NOMO-1 treated with DMSO at 0.1 percent for 48 hours (cell line): Measurements from ENCODE around the gene PIK3IP1.

Experiments used
- DNase-seq: peaks from one replicate; lab custom pipeline; 2025; ENCODE audit not compliant: unreplicated experiment; lab: John Stamatoyannopoulos, UW

PIK3IP1 gene

GRCh38 chr22:31279821-31280505, 12.3 kb downstream of the PIK3IP1 start:
- DNase-seq: no peak

DNA sequence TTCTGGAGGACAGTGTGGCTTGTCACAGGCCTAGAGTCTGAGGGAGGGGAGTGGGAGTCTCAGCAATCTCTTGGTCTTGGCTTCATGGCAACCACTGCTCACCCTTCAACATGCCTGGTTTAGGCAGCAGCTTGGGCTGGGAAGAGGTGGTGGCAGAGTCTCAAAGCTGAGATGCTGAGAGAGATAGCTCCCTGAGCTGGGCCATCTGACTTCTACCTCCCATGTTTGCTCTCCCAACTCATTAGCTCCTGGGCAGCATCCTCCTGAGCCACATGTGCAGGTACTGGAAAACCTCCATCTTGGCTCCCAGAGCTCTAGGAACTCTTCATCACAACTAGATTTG, 13.0 kb downstream of the PIK3IP1 start:
- DNase-seq: no peak

DNA sequence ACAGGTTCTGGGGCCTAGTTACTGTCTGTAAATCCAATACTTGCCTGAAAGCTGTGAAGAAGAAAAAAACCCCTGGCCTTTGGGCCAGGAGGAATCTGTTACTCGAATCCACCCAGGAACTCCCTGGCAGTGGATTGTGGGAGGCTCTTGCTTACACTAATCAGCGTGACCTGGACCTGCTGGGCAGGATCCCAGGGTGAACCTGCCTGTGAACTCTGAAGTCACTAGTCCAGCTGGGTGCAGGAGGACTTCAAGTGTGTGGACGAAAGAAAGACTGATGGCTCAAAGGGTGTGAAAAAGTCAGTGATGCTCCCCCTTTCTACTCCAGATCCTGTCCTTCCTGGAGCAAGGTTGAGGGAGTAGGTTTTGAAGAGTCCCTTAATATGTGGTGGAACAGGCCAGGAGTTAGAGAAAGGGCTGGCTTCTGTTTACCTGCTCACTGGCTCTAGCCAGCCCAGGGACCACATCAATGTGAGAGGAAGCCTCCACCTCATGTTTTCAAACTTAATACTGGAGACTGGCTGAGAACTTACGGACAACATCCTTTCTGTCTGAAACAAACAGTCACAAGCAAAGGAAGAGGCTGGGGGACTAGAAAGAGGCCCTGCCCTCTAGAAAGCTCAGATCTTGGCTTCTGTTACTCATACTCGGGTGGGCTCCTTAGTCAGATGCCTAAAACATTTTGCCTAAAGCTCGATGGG, 13.5 kb downstream of the PIK3IP1 start:
- DNase-seq: no peak

DNA sequence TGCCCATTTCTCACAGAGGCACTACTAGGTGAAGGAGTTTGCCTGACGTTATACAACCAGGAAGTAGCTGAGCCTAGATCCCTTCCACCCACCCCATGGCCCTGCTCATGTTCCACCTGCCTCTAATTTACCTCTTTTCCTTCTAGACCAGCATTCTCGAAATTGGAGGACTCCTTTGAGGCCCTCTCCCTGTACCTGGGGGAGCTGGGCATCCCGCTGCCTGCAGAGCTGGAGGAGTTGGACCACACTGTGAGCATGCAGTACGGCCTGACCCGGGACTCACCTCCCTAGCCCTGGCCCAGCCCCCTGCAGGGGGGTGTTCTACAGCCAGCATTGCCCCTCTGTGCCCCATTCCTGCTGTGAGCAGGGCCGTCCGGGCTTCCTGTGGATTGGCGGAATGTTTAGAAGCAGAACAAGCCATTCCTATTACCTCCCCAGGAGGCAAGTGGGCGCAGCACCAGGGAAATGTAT, 14.1 kb downstream of the PIK3IP1 start:
- no peak for DNase-seq

DNA sequence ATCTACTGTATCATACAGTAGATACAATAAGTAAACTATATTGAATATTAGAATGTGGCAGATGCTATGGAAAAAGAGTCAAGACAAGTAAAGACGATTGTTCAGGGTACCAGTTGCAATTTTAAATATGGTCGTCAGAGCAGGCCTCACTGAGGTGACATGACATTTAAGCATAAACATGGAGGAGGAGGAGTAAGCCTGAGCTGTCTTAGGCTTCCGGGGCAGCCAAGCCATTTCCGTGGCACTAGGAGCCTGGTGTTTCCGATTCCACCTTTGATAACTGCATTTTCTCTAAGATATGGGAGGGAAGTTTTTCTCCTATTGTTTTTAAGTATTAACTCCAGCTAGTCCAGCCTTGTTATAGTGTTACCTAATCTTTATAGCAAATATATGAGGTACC, 14.5 kb downstream of the PIK3IP1 start:
- DNase-seq: no peak

DNA sequence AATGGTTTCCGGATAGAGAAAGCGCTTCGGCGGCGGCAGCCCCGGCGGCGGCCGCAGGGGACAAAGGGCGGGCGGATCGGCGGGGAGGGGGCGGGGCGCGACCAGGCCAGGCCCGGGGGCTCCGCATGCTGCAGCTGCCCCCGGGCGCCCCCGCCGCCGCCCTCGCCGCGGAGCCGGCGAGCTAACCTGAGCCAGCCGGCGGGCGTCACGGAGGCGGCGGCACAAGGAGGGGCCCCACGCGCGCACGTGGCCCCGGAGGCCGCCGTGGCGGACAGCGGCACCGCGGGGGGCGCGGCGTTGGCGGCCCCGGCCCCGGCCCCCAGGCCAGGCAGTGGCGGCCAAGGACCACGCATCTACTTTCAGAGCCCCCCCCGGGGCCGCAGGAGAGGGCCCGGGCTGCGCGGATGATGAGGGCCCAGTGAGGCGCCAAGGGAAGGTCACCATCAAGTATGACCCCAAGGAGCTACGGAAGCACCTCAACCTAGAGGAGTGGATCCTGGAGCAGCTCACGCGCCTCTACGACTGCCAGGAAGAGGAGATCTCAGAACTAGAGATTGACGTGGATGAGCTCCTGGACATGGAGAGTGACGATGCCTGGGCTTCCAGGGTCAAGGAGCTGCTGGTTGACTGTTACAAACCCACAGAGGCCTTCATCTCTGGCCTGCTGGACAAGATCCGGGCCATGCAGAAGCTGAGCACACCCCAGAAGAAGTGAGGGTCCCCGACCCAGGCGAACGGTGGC, 15.7 kb downstream of the PIK3IP1 start:
- no peak for DNase-seq

- DNase-seq: no peak
These were observed 16.7 kb downstream of the PIK3IP1 start for GRCh38 chr22:31275576-31275975.

- no peak for DNase-seq
These were observed 17.3 kb downstream of the PIK3IP1 start for GRCh38 chr22:31275018-31275417.

DNA sequence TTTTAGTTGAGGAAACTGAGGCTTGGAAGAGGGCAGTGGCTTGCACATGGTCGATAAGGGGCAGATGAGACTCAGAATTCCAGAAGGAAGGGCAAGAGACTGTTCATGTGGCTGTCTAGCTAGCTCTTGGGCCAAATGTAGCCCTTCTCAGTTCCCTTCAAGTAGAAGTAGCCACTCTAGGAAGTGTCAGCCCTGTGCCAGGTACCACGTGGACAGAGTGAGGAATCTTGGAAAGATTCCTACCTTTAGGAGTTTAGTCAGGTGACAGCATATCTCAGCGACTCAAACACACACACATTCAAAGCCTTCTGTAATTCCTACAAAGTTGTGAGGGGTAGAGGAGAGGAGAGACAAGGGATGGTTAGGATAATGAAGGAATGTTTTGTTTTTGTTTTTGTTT, 18.3 kb downstream of the PIK3IP1 start:
- DNase-seq: no peak

DNA sequence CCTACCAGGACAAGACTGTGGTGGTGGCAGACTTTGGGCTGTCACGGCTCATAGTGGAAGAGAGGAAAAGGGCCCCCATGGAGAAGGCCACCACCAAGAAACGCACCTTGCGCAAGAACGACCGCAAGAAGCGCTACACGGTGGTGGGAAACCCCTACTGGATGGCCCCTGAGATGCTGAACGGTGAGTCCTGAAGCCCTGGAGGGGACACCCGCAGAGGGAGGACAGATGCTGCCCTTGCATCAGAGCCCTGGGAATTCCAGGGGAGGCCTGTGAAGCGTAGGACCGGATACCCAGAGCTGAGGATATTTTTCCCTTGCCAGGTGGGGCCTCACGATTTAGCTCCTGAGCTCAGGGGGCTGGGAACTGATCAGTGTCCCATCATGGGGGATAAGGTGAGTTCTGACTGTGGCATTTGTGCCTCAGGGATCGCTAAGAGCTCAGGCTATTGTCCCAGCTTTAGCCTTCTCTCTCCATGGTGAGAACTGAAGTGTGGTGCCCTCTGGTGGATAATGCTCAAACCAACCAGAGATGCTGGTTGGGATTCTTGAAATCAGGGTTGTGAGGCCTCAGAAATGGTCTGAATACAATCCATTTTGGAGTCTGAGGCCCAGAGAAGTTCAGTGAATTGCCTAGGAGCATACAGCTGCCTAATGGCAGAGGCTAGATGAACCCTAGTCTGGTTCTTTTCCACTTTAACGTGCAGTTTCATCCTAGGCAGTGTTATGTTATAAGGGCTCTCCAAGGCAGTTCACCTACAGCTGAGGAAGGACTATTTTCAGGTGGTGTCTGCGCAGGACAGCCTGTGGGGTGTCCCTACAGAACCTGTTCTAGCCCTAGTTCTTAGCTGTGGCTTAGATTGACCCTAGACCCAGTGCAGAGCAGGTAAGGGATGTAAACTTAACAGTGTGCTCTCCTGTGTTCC, 19.5 kb downstream of the PIK3IP1 start:
- peak; percentile 21 for DNase-seq

DNA sequence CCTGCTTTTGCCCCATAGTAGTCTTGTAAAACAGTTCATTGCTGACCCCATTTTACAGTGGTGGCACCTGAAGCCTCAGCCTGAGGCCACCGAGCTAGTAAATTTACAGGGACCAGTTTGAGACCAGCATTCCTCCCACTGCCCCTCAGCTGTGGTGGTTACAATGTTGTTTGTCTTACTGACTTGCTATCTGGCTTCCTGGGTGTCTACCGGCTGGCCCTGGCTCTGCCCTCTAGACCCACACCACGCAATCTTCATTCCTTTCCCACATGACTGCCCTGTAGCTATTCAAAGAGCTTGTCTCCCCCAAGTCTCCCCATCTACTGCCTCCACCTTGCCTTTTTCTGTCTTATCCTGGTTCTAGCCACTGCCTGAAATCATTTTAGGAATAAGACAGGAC, 20.8 kb downstream of the PIK3IP1 start:
- no peak for DNase-seq

DNA sequence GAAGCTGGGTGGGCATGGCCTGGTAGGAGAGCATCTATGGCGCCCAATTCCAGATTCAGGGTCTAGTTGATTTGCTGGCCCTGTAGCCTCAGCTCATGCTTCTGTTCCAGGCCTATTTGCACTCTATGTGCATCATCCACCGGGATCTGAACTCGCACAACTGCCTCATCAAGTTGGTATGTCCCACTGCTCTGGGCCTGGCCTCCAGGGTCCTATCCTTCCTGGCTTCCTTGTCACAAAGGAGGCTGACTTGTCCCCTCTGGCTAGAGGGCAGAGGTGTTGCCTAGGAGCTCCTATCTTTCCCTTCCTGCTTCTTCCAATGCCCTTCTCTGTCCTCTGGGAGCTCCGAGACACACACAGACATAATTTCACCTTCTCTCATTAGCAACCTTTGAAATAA, 21.3 kb downstream of the PIK3IP1 start:
- DNase-seq: no peak

- DNase-seq: no peak
These were observed 22.3 kb downstream of the PIK3IP1 start for GRCh38 chr22:31269892-31270579.

DNA sequence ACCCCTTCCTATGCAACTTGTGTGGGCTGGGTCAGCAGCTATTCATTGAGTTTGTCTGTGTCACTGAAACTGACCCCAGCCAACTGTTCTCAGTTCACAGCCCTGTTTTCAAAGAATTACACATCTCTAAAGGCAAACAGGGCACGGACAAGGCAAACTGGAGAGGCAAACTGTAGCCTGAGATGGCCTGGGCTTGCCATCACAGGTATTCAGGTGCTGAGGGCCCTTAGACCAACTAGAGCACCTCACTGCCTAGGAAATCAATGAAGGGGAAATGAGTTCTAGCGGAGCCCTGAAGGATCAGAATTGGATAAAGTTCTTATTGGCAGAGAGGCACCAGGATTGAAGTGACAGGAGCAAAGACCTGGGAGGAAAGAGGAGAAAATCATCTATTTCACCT, 24.0 kb downstream of the PIK3IP1 start:
- no peak for DNase-seq

DNA sequence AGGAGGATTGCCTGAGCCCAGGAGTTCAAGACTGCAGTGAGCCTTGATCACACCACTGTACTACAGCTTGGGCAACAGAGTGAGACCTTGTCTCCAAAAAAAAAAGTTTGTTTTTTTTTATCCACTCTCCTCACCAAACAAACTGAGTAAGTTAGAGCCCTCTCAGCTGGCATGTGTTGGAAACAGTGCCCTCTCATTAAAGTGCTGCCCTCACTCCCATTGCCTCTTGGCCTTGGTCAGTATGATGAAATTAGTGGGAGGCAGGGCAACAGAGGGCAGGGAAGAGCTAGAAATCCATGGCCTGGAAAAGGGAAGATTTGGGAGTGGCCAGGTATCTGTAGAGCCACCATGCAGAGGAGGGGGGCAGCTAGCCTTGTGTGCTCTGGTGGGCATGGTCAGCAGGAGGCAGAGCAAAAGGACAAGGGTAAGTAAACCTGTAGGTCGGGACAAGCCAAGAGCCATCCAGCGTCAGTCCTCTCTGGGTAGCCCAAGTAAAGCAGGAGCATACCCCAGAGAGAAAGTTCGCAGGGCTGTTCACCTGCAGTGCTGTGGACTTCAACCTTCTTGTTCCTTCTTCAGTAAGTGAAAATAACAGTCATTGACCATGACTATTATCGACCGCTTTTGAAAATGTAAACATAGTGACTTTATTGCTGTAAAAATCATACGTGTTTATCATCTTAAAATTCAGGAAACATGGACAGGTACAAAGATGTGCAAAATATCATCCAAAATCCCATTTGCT, 28.2 kb downstream of the PIK3IP1 start:
- no peak for DNase-seq

DNA sequence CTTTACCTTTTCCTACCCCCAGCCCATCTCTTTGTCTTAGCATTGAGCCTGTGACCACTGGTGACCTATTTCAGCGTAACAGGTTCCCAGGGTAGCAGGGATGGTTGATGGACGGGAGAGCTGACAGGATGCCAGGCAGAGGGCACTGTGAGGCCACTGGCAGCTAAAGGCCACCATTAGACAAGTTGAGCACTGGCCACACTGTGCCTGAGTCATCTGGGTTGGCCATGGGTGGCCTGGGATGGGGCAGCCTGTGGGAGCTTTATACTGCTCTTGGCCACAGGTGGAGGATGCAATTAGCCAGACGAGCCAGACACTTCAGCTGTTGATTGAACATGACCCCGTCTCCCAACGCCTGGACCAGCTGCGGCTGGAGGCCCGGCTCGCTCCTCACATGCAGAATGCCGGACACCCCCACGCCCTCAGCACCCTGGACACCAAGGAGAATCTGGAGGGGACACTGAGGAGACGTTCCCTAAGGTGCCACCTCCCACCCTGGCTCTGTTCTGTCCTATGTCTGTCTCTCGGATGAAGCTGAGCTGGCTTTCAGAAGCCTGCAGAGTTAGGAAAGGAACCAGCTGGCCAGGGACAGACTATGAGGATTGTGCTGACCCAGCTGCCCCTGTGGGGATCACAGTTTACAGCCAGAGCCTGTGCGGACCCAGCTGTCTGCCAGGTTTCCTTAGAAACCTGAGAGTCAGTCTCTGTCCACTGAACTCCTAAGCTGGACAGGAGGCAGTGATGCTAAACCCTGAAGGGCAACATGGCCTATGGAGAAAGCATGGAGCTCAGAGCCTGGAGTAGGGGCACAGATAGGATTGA, 29.8 kb downstream of the PIK3IP1 start:
- no peak for DNase-seq

DNA sequence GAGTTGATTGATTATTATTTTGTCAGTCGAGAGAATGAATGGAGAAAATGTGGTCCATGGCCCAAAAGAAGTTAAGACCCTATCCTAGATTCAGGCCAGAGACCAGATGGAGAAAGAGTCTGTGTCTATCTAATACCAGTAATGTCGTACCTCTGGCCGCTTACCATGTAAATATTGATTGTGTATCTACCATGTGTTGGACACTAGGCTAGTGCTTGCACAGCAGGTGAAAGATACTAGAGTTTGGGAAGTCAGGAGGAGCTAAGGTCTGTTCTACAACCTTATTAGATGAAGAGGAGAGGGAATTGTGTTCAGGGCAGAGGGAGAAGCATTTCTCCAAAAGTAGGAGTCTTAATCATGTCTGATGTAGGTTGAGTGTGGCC, 31.8 kb downstream of the PIK3IP1 start:
- no peak for DNase-seq

DNA sequence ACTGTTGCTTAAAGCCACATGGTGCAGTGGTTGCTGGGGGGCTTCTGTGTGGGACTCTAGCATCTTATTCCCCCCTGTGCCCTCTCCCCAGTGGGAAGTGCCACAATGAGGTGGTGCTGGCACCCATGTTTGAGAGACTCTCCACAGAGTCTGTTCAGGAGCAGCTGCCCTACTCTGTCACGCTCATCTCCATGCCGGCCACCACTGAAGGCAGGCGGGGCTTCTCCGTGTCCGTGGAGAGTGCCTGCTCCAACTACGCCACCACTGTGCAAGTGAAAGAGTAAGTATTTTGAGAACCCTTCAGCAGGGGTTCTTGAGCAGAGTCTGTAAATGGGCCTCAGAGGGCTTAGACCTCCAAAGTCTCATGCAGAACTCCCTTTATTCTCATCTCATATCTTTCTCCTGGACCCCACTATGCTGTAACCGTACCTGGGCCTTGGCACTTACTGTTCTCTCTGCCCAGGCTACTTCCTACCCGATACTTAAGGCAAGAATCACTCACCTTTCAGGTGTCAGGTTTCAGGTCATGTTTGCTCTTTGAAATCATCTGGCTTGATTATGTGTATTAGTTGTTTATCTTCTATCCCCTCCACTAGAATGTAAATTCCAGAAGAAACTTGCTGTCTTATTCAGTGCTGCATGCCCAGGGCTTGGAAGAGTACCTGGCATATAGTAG, 32.4 kb downstream of the PIK3IP1 start:
- DNase-seq: no peak
